Fibroblast of lung (primary cell): ENCODE results near the gene SMCO2. TPM values are rescaled to one million over a fixed set of nuclear protein-coding genes. Genes with fewer than 3 reads are reported as not detected.

Source experiments
- DNase-seq, 2 donors: peaks; one replicate each; pipeline versions ENCODE4 v3.0.0 to v3.0.0-alpha.2; 2010; ENCODE audit warnings: low read depth in 2 of 2
- H2AFZ ChIP-seq: 2 replicates; pipeline ENCODE4 v1.5.1; 2012; ENCODE audit warnings: low read length, control low read depth, inconsistent platforms
- H3K27ac ChIP-seq: 2 replicates; pipeline ENCODE4 v1.5.1; 2011; ENCODE audit warnings: low read length, control low read depth; ENCODE audit not compliant: insufficient read depth
- H3K27me3 ChIP-seq: 2 replicates; pipeline ENCODE4 v1.5.1; 2011; ENCODE audit warnings: mild to moderate bottlenecking, low read length; ENCODE audit not compliant: control insufficient read depth, insufficient read depth
- H3K36me3 ChIP-seq: 2 replicates; pipeline ENCODE4 v1.5.1; 2011; ENCODE audit warnings: low read length; ENCODE audit not compliant: control insufficient read depth, insufficient read depth
- H3K4me1 ChIP-seq: 2 replicates; pipeline ENCODE4 v1.5.1; 2011; ENCODE audit warnings: low read length; ENCODE audit not compliant: control insufficient read depth, insufficient read depth; ENCODE audit errors: extremely low read depth
- H3K4me2 ChIP-seq: 2 replicates; pipeline ENCODE4 v1.5.1; 2011; ENCODE audit warnings: low read length, control low read depth; ENCODE audit not compliant: insufficient read depth; ENCODE audit errors: extremely low read depth
- H3K4me3 ChIP-seq, 4 experiments: fragments of 200-600 bp in 1 of 4; sonication (generic) in 1 of 4; replicated peaks in 1 of 4; 2 replicates each; pipeline ENCODE4 v1.5.1; 2011 to 2016; ENCODE audit warnings: low read length in 4 of 4, low read depth in 3 of 4, mild to moderate bottlenecking in 3 of 4, control low read depth in 2 of 4, inconsistent platforms in 1 of 4, mixed read lengths in 1 of 4; ENCODE audit not compliant: insufficient read depth in 1 of 4; ENCODE audit errors: control extremely low read depth in 1 of 4
- H3K79me2 ChIP-seq: 2 replicates; pipeline ENCODE4 v1.5.1; 2012; ENCODE audit warnings: mild to moderate bottlenecking, low read length, inconsistent platforms; ENCODE audit not compliant: control insufficient read depth, insufficient read depth
- H3K9ac ChIP-seq: 2 replicates; pipeline ENCODE4 v1.5.1; 2011; ENCODE audit warnings: mild to moderate bottlenecking, low read length, control low read depth; ENCODE audit not compliant: insufficient read depth
- H3K9me3 ChIP-seq: 2 replicates; pipeline ENCODE4 v1.5.1; 2012; ENCODE audit warnings: low read depth, low read length; ENCODE audit not compliant: control insufficient read depth, insufficient read depth
- H4K20me1 ChIP-seq: 2 replicates; pipeline ENCODE4 v1.5.1; 2011; ENCODE audit warnings: low read length; ENCODE audit not compliant: control insufficient read depth, insufficient read depth; ENCODE audit errors: extremely low read depth
- CTCF ChIP-seq, 2 donors: IDR thresholded peaks in 1 of 2; conservative IDR thresholded peaks in 1 of 2; 1 replicate in 1 of 2; 2 replicates in 1 of 2; pipeline ENCODE4 v1.5.1; 2011 to 2012; ENCODE audit warnings: low read length in 2 of 2, control low read depth in 1 of 2, inconsistent platforms in 1 of 2, low read depth in 1 of 2, mild to moderate bottlenecking in 1 of 2
- EZH2 ChIP-seq: IDR thresholded peaks from 2 replicates; pipeline ENCODE4 v1.5.1; 2012; ENCODE audit warnings: low read length, control low read depth, mild to moderate bottlenecking; ENCODE audit errors: missing control alignments
- polyA plus RNA-seq, 2 donors: library from polyadenylated mRNA; depleted of rRNA in 1 of 2; stranded (reverse) in 1 of 2; unstranded in 1 of 2; fragments of >200 nt; gene quantifications; 2 replicates each; pipeline ENCODE4 v1.2.1, GENCODE V29; 2011 to 2012; ENCODE audit warnings: missing spikeins in 1 of 2
- total RNA-seq: library from RNA; depleted of rRNA; stranded (reverse); fragments of >200 nt; gene quantifications from 2 replicates; pipeline ENCODE4 v1.2.1, GENCODE V29; 2014

The SMCO2 gene
- total and polyA plus RNA-seq, 2 donors (not counting 1 experiment from before 2014, with no cell fraction given): not detected

DNA sequence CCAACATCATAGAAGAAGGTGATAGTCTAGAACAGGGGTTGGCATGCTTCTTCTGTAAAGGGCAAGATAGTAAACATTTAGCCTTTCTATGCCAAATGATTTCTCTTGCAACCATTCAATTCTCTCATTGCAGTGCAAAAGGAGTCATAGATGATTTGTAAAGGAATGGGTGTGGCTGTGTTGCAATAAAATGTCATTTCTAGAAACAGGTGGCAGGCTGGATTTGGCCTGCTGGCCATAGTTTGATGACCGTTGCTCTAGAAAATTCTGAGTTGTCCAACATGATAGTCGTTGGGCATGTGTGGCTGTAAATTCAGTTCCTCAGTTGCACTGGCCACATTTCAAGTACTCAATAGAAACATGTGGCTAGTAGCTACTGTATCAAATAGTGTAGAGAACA is 21.7 kb downstream of the SMCO2 start:
- no peaks in the 10 kb centered on the region for H3K79me2 ChIP-seq
- DNase-seq: no peak
- TF ChIP-seq EZH2: no peak
- no peak for TF ChIP-seq CTCF (conservative IDR thresholded peaks at IDR 0.05 in 1 of 2, IDR thresholded peaks at IDR 0.05 in 1 of 2; ENCODE audit: low read depth in 1 of 2, low read length in 2 of 2)
- H3K9ac ChIP-seq: no peak overlapping the region
- no peak overlapping the region for H3K27ac ChIP-seq
- H3K4me1 ChIP-seq: peaks cover 2% of the 10 kb centered on the region
- no peak overlapping the region for H2AFZ ChIP-seq
- H4K20me1 ChIP-seq: no peaks in the 10 kb centered on the region
- H3K9me3 ChIP-seq: no peaks in the 10 kb centered on the region
- no peak overlapping the region for H3K4me3 ChIP-seq
- no peaks in the 10 kb centered on the region for H3K36me3 ChIP-seq
- H3K4me2 ChIP-seq: no peak overlapping the region
- H3K27me3 ChIP-seq: no peaks in the 10 kb centered on the region

DNA sequence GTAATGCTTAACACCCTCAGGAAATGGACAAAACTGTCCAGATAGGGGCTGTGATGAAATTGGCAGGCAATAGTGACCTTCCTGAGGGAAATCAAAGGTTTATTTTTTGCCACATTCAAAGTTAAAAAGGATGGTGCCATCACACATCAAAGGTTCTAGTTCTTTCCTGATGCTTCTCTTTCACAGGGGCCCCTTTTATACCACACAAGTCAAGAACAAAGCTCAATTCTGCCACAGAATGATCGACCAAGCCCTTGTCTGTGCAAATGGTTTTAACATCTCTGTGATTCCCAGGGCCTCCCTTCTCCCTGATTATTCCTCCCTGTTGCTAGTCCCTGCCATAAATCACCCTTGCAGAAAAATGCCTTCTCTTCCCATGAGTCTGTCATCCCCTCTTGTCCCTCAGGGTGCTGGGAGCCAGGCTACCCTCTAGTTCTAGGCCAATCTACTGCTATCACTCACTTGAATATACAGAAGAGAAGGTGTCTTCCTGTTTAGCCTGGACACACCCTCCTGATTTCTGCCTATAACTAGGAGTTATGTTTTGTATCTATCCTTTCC is 22.7 kb downstream of the SMCO2 start:
- TF ChIP-seq CTCF (conservative IDR thresholded peaks at IDR 0.05 in 1 of 2, IDR thresholded peaks at IDR 0.05 in 1 of 2; ENCODE audit: low read depth in 1 of 2, low read length in 2 of 2): no peak
- TF ChIP-seq EZH2: no peak
- DNase-seq: no peak
- no peak overlapping the region for H3K4me2 ChIP-seq
- H2AFZ ChIP-seq: no peak overlapping the region
- no peaks in the 10 kb centered on the region for H4K20me1 ChIP-seq
- H3K4me1 ChIP-seq: no peaks in the 10 kb centered on the region
- H3K9me3 ChIP-seq: no peaks in the 10 kb centered on the region
- H3K9ac ChIP-seq: no peak overlapping the region
- H3K27me3 ChIP-seq: no peaks in the 10 kb centered on the region
- no peaks in the 10 kb centered on the region for H3K79me2 ChIP-seq
- H3K27ac ChIP-seq: no peak overlapping the region
- H3K4me3 ChIP-seq: no peak overlapping the region
- no peaks in the 10 kb centered on the region for H3K36me3 ChIP-seq

DNA sequence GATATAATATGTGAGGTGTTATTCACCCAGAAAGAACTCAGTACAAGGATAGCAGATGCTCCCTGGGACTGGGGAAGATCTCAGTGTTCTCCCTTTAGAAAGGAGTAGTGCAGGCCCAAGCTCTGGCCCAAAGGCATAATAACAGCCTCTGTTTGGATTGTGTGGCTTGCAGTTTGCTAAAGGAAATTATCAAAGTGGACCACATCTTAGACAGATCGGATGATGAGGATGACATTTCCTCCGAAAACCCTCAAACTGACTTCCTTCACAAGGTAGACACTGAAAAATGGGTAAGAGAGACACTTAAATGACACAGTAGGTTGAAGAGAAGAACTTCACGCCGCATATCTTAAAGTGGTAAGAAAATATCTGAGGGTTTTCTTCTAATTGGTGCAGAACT is 26.1 kb downstream of the SMCO2 start:
- no peak overlapping the region for H2AFZ ChIP-seq
- H3K79me2 ChIP-seq: no peaks in the 10 kb centered on the region
- H3K27ac ChIP-seq: no peak overlapping the region
- no peak overlapping the region for H3K9ac ChIP-seq
- DNase-seq: no peak
- H3K4me2 ChIP-seq: no peak overlapping the region
- peaks cover 2% of the 10 kb centered on the region for H3K4me1 ChIP-seq
- H3K27me3 ChIP-seq: no peaks in the 10 kb centered on the region
- no peaks in the 10 kb centered on the region for H3K9me3 ChIP-seq
- H3K36me3 ChIP-seq: no peaks in the 10 kb centered on the region
- no peak for TF ChIP-seq CTCF (conservative IDR thresholded peaks at IDR 0.05 in 1 of 2, IDR thresholded peaks at IDR 0.05 in 1 of 2; ENCODE audit: low read depth in 1 of 2, low read length in 2 of 2)
- TF ChIP-seq EZH2: no peak
- H3K4me3 ChIP-seq: no peak overlapping the region
- no peaks in the 10 kb centered on the region for H4K20me1 ChIP-seq
